HTR-8/SVneo (cell line): ENCODE measurements around the gene STX16.
A peak's percentile ranks its signal among the peaks of the same experiment; 100 is the strongest.

ENCODE experiments used
- DNase-seq: peaks from one replicate; pipeline ENCODE4 v3.0.0; 2011; ENCODE audit warnings: low spot score, mixed read lengths; ENCODE audit not compliant: insufficient read length
- FAIRE-seq: peaks from 2 replicates; lab custom pipeline; 2011; peaks lifted over from hg19 to GRCh38; lab: Jason Lieb, UNC

The STX16 gene

GRCh38 chr20:58705208-58705926, 54.3 kb downstream of the STX16 start:
- FAIRE-seq (peak; percentile 90), DNase-seq (no peak)

GRCh38 chr20:58706150-58706892, 55.2 kb downstream of the STX16 start:
- FAIRE-seq (peak; percentile 91), DNase-seq (no peak)

- peak; percentile 60 for FAIRE-seq
- no peak for DNase-seq
Observed at GRCh38 chr20:58706975-58707681, 56.0 kb downstream of the STX16 start.

GRCh38 chr20:58707770-58708169, 56.7 kb downstream of the STX16 start:
- FAIRE-seq (no peak), DNase-seq (no peak)

GRCh38 chr20:58708246-58708931, 57.3 kb downstream of the STX16 start:
- peak; percentile 72 for FAIRE-seq
- DNase-seq: no peak

GRCh38 chr20:58709013-58709702, 58.1 kb downstream of the STX16 start:
- no peak for FAIRE-seq
- DNase-seq: no peak

- no peak for DNase-seq
- peak; percentile 94 for FAIRE-seq
Observed at GRCh38 chr20:58709703-58710039, 58.6 kb downstream of the STX16 start.

GRCh38 chr20:58710481-58711265, 59.6 kb downstream of the STX16 start:
- peak; percentile 74 for FAIRE-seq
- DNase-seq: no peak

GRCh38 chr20:58711266-58712051, 60.4 kb downstream of the STX16 start:
- FAIRE-seq (peak; percentile 82), DNase-seq (no peak)

GRCh38 chr20:58712151-58712791, 61.2 kb downstream of the STX16 start:
- no peak for DNase-seq
- peak; percentile 82 for FAIRE-seq

GRCh38 chr20:58712806-58713731, 62.0 kb downstream of the STX16 start:
- FAIRE-seq: no peak
- no peak for DNase-seq

GRCh38 chr20:58713801-58714339, 62.8 kb downstream of the STX16 start:
- FAIRE-seq: peak; percentile 63

GRCh38 chr20:58714340-58714922, 63.3 kb downstream of the STX16 start:
- DNase-seq: no peak
- FAIRE-seq: peak; percentile 80

More at GRCh38 chr20:58713801-58714339, 62.8 kb downstream of the STX16 start:
- no peak for DNase-seq

- FAIRE-seq (no peak), DNase-seq (no peak)
Observed at GRCh38 chr20:58714923-58715351, 63.9 kb downstream of the STX16 start.

GRCh38 chr20:58715391-58715800, 64.3 kb downstream of the STX16 start:
- peak; percentile 46 for FAIRE-seq
- no peak for DNase-seq

- DNase-seq: no peak
Observed at GRCh38 chr20:58715801-58716475, 64.9 kb downstream of the STX16 start.

More at GRCh38 chr20:58715801-58716475, 64.9 kb downstream of the STX16 start:
- FAIRE-seq: no peak
